Pancreas (tissue), 10 donors: ENCODE data around the gene BCL2L14. TPM values are rescaled to one million over a fixed set of nuclear protein-coding genes. Genes with fewer than 3 reads are reported as not detected.
"Not testable (repeated sequence)": the region's sequence is repeated elsewhere in the genome, so short reads cannot be mapped to it uniquely, and the experiment has no call there.

Source experiments
- ATAC-seq, 4 donors: fragments of 200-7000 bp; cut with Tn5 transposase; one replicate each; pipeline versions ENCODE4 v1.8.0 to v1.9.1; 2020; ENCODE audit warnings: mild to moderate bottlenecking in 4 of 4, moderate library complexity in 4 of 4
- DNase-seq, 6 donors: peaks; one replicate each; pipeline ENCODE4 v3.0.0-alpha.2; 2020
- FAIRE-seq: peaks from 2 replicates; lab custom pipeline; 2012; peaks lifted over from hg19 to GRCh38; lab: Jason Lieb, UNC
- H3K27ac ChIP-seq, 4 donors: fragments of 200-600 bp; sonication (generic); 1 replicate in 3 of 4; 2 replicates in 1 of 4; pipeline versions ENCODE4 v1.5.0 to v1.8.0; 2020
- H3K27me3 ChIP-seq, 4 donors: fragments of 200-600 bp; one replicate each; pipeline ENCODE4 v1.8.0; 2021
- H3K36me3 ChIP-seq, 3 donors: fragments of 200-600 bp; sonication (generic) in 1 of 3; one replicate each; pipeline versions ENCODE4 v1.5.0 to v1.8.0; 2020 to 2021
- H3K4me1 ChIP-seq, 3 donors: fragments of 200-600 bp; one replicate each; pipeline ENCODE4 v1.8.0; 2021
- H3K4me3 ChIP-seq, 4 donors: fragments of 200-600 bp; sonication (generic) in 2 of 4; one replicate each; pipeline versions ENCODE4 v1.5.0 to v1.8.0; 2020 to 2021
- H3K9me3 ChIP-seq, 4 donors: fragments of 200-600 bp; one replicate each; pipeline ENCODE4 v1.8.0; 2021
- WGBS, 2 donors: extraction: QIAGEN DNeasy Blood & Tissue Kit; methylation state at CpG; one replicate each; pipeline ENCODE4 v1.1.7; 2013; 5-methylcytosine and 5-hydroxymethylcytosine counted together
- intact Hi-C, 3 donors: fragments of 100-400 bp; cut with DNase I; formaldehyde crosslinking; loops; one replicate each; pipeline versions ENCODE4 v1.11.1 to v1.14.2; 2022
- polyA plus RNA-seq, 2 donors: library from polyadenylated mRNA; stranded (reverse); fragments of 200-250 nt; gene quantifications; one replicate each; pipeline ENCODE4 v1.2.3, GENCODE V29; 2013
- total RNA-seq, 6 donors: library from RNA; stranded (reverse); fragmentation: NEBNext Ultra II Directional in 4 of 6; extraction: Animal tissue kit (Norgen Biotek cat#: 25700) in 4 of 6; gene quantifications; one replicate each; pipeline versions ENCODE4 v1.2.1 to v1.2.4, GENCODE V29; 2021 to 2023
- TF ChIP-seq, protein P1 (sequence below), 4 donors: fragments of 200-600 bp; sonication (generic) in 3 of 4; IDR thresholded peaks; one replicate each; pipeline versions ENCODE4 v1.5.0 to v1.8.0; 2021; ENCODE audit warnings: antibody characterized with exemption in 4 of 4
- donor health status: healthy with polysubstance abuse.
- donor health status: DM: no; HTN: no; CAD: no; lungs with moderate emphysema.
- donor health status: DM: no; HTN: no; CAD: no.
- donor health status: control.
- donor health status: control.
- donor health status: Bipolar disorder and iron deficiency.
- donor health status: DM: yes; HTN: yes; CAD: no.
- donor health status: DM: no; HTN: no; CAD: no.
- donor health status: DM: no; HTN: no; CAD: no.
- donor health status: DM: yes; HTN: yes; CAD: no.

The BCL2L14 gene
- total and polyA plus RNA-seq, 8 donors = 2.0 to 5.4 (median 4.1) TPM

- ATAC-seq = no peak
- WGBS, 2 donors = 93 to 96% methylated on average over 1 of the region's 1 CpG
- intact Hi-C loops = no loop called here
- H3K9me3 ChIP-seq = no peaks in the 10 kb centered on the region
- no peaks in the 10 kb centered on the region for H3K4me1 ChIP-seq
- no peak overlapping the region for H3K27ac ChIP-seq
- TF ChIP-seq, protein P1, sequence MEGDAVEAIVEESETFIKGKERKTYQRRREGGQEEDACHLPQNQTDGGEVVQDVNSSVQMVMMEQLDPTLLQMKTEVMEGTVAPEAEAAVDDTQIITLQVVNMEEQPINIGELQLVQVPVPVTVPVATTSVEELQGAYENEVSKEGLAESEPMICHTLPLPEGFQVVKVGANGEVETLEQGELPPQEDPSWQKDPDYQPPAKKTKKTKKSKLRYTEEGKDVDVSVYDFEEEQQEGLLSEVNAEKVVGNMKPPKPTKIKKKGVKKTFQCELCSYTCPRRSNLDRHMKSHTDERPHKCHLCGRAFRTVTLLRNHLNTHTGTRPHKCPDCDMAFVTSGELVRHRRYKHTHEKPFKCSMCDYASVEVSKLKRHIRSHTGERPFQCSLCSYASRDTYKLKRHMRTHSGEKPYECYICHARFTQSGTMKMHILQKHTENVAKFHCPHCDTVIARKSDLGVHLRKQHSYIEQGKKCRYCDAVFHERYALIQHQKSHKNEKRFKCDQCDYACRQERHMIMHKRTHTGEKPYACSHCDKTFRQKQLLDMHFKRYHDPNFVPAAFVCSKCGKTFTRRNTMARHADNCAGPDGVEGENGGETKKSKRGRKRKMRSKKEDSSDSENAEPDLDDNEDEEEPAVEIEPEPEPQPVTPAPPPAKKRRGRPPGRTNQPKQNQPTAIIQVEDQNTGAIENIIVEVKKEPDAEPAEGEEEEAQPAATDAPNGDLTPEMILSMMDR (IDR thresholded peaks at IDR 0.05) = no peak
- no peaks in the 10 kb centered on the region for H3K36me3 ChIP-seq
- no peak for FAIRE-seq
- no peaks in the 10 kb centered on the region for H3K27me3 ChIP-seq
- no peak for DNase-seq
- H3K4me3 ChIP-seq = no peak overlapping the region
Measured at GRCh38 chr12:12108441-12109058, 37.8 kb downstream of the BCL2L14 start.

DNA sequence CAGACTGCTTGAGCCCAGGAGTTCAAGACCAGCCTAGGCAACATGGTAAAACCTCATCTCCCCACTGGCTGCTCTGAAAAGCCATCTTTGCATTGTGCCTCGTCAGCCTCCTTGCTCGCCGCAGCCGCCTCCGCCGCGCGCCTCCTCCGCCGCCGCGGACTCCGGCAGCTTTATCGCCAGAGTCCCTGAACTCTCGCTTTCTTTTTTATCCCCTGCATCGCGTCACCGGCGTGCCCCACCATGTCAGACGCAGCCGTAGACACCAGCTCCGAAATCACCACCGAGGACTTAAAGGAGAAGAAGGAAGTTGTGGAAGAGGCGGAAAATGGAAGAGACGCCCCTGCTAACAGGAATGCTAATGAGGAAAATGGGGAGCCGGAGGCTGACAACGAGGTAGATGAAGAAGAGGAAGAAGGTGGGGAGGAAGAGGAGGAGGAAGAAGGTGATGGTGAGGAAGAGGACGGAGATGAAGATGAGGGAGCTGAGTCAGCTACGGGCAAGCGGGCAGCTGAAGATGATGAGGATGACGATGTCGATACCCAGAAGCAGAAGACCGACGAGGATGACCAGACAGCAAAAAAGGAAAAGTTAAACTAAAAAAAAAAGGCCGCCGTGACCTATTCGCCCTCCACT lies 40.3 kb downstream of the BCL2L14 start:
- H3K4me1 ChIP-seq, FAIRE-seq, DNase-seq, intact Hi-C loops, H3K27ac ChIP-seq, H3K36me3 ChIP-seq, H3K27me3 ChIP-seq, ATAC-seq, H3K9me3 ChIP-seq, H3K4me3 ChIP-seq: not testable (repeated sequence)
- WGBS, 2 donors = 87 to 94% methylated on average over 37 of the region's 37 CpGs

- H3K27me3 ChIP-seq = no peaks in the 10 kb centered on the region
- H3K4me1 ChIP-seq = no peaks in the 10 kb centered on the region
- no peak for FAIRE-seq
- intact Hi-C loops = no loop called here
- no peak for DNase-seq
- TF ChIP-seq, protein P1 (IDR thresholded peaks at IDR 0.05) = no peak
- WGBS, 2 donors = 94 to 98% methylated on average over 4 of the region's 4 CpGs
- no peak overlapping the region for H3K27ac ChIP-seq
- no peaks in the 10 kb centered on the region for H3K9me3 ChIP-seq
- no peak for ATAC-seq
- no peak overlapping the region for H3K4me3 ChIP-seq
- no peaks in the 10 kb centered on the region for H3K36me3 ChIP-seq
Measured at GRCh38 chr12:12115514-12115913, 44.8 kb downstream of the BCL2L14 start.

- Histone ChIP-seq H3K4me1 (no peaks in the 10 kb centered on the region), H3K9me3 (no peaks in the 10 kb centered on the region), H3K27ac (no peak overlapping the region), H3K27me3 (no peaks in the 10 kb centered on the region), H3K36me3 (peaks cover 0 to 5% (median 0%) of the 10 kb centered on the region in 3 donors), H3K4me3 (no peak overlapping the region)
- DNase-seq = no peak
- no peak for ATAC-seq
- WGBS, 2 donors = 66 to 69% methylated on average over 2 of the region's 2 CpGs
- TF ChIP-seq, protein P1 (IDR thresholded peaks at IDR 0.05) = no peak
- intact Hi-C loops = no loop called here
- FAIRE-seq = no peak
Measured at GRCh38 chr12:12116677-12117076, 45.9 kb downstream of the BCL2L14 start.

DNA sequence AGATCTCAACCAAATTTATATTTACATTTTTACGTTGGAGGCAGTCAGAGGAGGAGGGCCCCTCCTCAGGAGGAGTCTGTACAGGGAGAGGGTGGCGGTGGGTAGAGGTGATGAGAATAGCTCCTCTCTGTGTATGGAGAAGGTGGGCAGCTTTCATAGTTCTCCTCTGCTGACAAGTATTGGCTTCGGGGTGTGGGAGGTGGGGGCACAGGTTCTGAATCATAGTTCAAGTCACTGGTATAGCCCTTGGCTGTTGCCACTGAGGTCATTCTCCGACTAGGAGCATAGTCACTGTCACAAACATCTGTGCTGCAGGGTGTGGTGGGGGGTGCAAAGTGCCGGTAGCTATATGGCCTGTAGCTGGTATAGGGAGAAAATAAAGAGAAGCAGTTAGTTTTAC lies 50.3 kb downstream of the BCL2L14 start:
- no peak overlapping the region for H3K27ac ChIP-seq
- ATAC-seq (no peak), DNase-seq (no peak), FAIRE-seq (no peak)
- H3K27me3 ChIP-seq = no peaks in the 10 kb centered on the region
- intact Hi-C loops = no loop called here
- peaks cover 0 to 32% (median 4%) of the 10 kb centered on the region in 3 donors for H3K36me3 ChIP-seq
- WGBS, 2 donors = 82 to 83% methylated on average over 5 of the region's 5 CpGs
- H3K4me1 ChIP-seq = no peaks in the 10 kb centered on the region
- H3K9me3 ChIP-seq = no peaks in the 10 kb centered on the region
- no peak overlapping the region for H3K4me3 ChIP-seq
- TF ChIP-seq, protein P1 (IDR thresholded peaks at IDR 0.05) = no peak
